ENCODE data around the gene AIFM2. TPM values are rescaled to one million over a fixed set of nuclear protein-coding genes. Genes with fewer than 3 reads are reported as not detected.
"Not testable (repeated sequence)": the region's sequence is repeated elsewhere in the genome, so short reads cannot be mapped to it uniquely, and the experiment has no call there.

Gene AIFM2
- total RNA-seq, 1 donor from 2014 or later: 16.8 TPM

GRCh38 chr10:70124918-70125317 is 7.7 kb downstream of the AIFM2 start:
- Histone ChIP-seq H3K27ac (replicated peaks) (no peak overlapping the region), H3K4me1 (peaks cover 2% of the 10 kb centered on the region)
- intact Hi-C loops (cut with micrococcal nuclease): no loop called here

GRCh38 chr10:70124415-70124814 is 8.2 kb downstream of the AIFM2 start:
- no peaks in the 10 kb centered on the region for H3K9me3 ChIP-seq (replicated peaks)
- no peak overlapping the region for H3K4me3 ChIP-seq
- no peaks in the 10 kb centered on the region for H3K27me3 ChIP-seq (ENCODE audit: low read depth)
- peaks cover 37% of the 10 kb centered on the region for H3K36me3 ChIP-seq
- no peak overlapping the region for H3K27ac ChIP-seq (replicated peaks)
- no peak for DNase-seq
- peaks cover 7% of the 10 kb centered on the region for H3K4me1 ChIP-seq
- intact Hi-C loops (cut with micrococcal nuclease): no loop called here
- TF ChIP-seq, protein P1, sequence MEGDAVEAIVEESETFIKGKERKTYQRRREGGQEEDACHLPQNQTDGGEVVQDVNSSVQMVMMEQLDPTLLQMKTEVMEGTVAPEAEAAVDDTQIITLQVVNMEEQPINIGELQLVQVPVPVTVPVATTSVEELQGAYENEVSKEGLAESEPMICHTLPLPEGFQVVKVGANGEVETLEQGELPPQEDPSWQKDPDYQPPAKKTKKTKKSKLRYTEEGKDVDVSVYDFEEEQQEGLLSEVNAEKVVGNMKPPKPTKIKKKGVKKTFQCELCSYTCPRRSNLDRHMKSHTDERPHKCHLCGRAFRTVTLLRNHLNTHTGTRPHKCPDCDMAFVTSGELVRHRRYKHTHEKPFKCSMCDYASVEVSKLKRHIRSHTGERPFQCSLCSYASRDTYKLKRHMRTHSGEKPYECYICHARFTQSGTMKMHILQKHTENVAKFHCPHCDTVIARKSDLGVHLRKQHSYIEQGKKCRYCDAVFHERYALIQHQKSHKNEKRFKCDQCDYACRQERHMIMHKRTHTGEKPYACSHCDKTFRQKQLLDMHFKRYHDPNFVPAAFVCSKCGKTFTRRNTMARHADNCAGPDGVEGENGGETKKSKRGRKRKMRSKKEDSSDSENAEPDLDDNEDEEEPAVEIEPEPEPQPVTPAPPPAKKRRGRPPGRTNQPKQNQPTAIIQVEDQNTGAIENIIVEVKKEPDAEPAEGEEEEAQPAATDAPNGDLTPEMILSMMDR (IDR thresholded peaks at IDR 0.05; ENCODE audit: borderline replicate concordance): no peak

More at GRCh38 chr10:70124918-70125317, 7.7 kb downstream of the AIFM2 start:
- H3K27me3 ChIP-seq (ENCODE audit: low read depth): no peaks in the 10 kb centered on the region
- H3K36me3 ChIP-seq: peaks cover 34% of the 10 kb centered on the region
- TF ChIP-seq, protein P1 (IDR thresholded peaks at IDR 0.05; ENCODE audit: borderline replicate concordance): no peak
- no peak for DNase-seq
- H3K4me3 ChIP-seq: no peak overlapping the region
- H3K9me3 ChIP-seq (replicated peaks): no peaks in the 10 kb centered on the region

GRCh38 chr10:70123817-70124216 is 8.8 kb downstream of the AIFM2 start:
- Histone ChIP-seq H3K27ac (replicated peaks) (no peak overlapping the region), H3K4me3 (no peak overlapping the region), H3K27me3 (ENCODE audit: low read depth) (no peaks in the 10 kb centered on the region), H3K9me3 (replicated peaks) (no peaks in the 10 kb centered on the region), H3K4me1 (peaks cover 8% of the 10 kb centered on the region), H3K36me3 (peaks cover 43% of the 10 kb centered on the region)
- intact Hi-C loops (cut with micrococcal nuclease): no loop called here
- TF ChIP-seq, protein P1 (IDR thresholded peaks at IDR 0.05; ENCODE audit: borderline replicate concordance): no peak
- DNase-seq: no peak

- peaks cover 48% of the 10 kb centered on the region for H3K36me3 ChIP-seq
Measured at GRCh38 chr10:70123166-70123565, 9.5 kb downstream of the AIFM2 start.

GRCh38 chr10:70122742-70123141 is 9.9 kb downstream of the AIFM2 start:
- H3K4me3 ChIP-seq: no peak overlapping the region
- H3K27ac ChIP-seq (replicated peaks): no peak overlapping the region
- peaks cover 8% of the 10 kb centered on the region for H3K4me1 ChIP-seq
- H3K27me3 ChIP-seq (ENCODE audit: low read depth): no peaks in the 10 kb centered on the region
- TF ChIP-seq, protein P1 (IDR thresholded peaks at IDR 0.05; ENCODE audit: borderline replicate concordance): no peak
- no peak for DNase-seq
- intact Hi-C loops (cut with micrococcal nuclease): no loop called here
- H3K36me3 ChIP-seq: peaks cover 52% of the 10 kb centered on the region
- H3K9me3 ChIP-seq (replicated peaks): no peaks in the 10 kb centered on the region

More at GRCh38 chr10:70123166-70123565, 9.5 kb downstream of the AIFM2 start:
- H3K27me3 ChIP-seq (ENCODE audit: low read depth); H3K4me1 ChIP-seq; H3K4me3 ChIP-seq; H3K27ac ChIP-seq (replicated peaks); DNase-seq; H3K9me3 ChIP-seq (replicated peaks); intact Hi-C loops (cut with micrococcal nuclease): not testable (repeated sequence)

- H3K27me3 ChIP-seq (ENCODE audit: low read depth): no peaks in the 10 kb centered on the region
- intact Hi-C loops (cut with micrococcal nuclease): no loop called here
- H3K36me3 ChIP-seq: peaks cover 61% of the 10 kb centered on the region
- peaks cover 8% of the 10 kb centered on the region for H3K4me1 ChIP-seq
- H3K9me3 ChIP-seq (replicated peaks): no peaks in the 10 kb centered on the region
- no peak overlapping the region for H3K27ac ChIP-seq (replicated peaks)
- H3K4me3 ChIP-seq: no peak overlapping the region
- TF ChIP-seq, protein P1 (IDR thresholded peaks at IDR 0.05; ENCODE audit: borderline replicate concordance): no peak
- DNase-seq: no peak
Measured at GRCh38 chr10:70121281-70121949, 11.2 kb downstream of the AIFM2 start.

All from left ventricle myocardium inferior (tissue), 1 donor.